HG03066 (cell line): ENCODE results near the gene SLC30A9.

Source experiments
- ATAC-seq: cut with Tn5 transposase; IDR thresholded peaks from one replicate; pipeline ENCODE4 v1.9.1; 2021; ENCODE audit warnings: low read depth; ENCODE audit not compliant: unreplicated experiment

SLC30A9 gene

DNA sequence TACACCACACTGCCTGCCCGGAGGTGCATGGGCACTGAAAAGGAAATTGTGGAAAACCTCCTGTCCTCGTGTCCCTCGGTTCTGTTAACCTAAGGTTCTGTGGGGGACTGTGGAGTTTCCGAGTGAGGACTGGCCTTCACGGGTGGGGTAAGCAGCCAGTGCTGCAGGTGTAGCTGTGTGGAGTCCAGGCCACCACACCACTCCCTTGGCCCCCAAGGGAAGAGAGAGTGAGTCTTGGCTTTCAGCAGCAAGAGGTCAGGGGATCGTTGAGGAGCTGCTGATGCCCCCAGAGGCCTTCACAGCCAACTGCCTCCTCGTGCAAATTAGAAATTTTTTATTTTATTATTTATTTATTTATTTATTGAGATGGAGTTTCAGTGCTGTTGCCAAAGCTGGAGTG is 141.8 kb downstream of the SLC30A9 start:
- no peak for ATAC-seq

DNA sequence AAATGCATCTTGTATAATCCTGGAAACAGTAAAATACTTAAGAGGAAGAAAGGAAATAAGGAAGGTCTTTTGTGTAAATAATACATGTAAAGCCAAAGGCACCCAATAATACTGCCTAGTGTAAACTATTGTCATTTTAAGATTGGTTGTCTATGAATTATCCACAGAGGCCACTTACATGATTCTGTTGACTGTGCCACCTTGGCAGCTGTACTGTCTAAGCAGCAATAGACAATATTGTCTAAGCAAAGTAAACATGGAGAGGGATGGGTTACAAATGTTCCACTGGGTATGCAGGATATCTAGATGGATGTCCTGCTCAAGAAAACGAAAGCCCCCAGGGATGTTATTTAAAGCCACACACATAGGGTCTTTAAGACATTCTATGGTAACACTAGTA is 142.7 kb downstream of the SLC30A9 start:
- no peak for ATAC-seq

DNA sequence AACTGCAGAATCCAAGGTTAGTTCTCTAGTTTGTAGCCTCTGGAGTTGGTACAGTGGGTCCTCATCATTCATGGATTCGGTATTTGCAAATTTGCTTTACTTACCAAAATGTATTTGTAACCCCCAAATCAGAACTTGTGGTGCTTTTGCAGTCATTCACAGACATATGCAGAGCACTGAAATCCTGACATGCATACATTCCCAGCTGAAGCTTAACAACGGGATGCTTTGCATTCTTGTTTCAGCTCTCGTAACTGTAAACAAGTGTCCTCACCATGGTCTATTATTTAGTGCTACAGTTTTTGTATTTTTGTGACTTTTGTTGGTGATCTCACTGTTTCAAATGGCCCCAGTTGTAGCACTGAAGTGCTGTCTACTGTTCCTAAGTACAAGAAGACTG is 146.0 kb downstream of the SLC30A9 start:
- ATAC-seq, result no peak
